Epithelial cell of proximal tubule (primary cell): Measurements from ENCODE around the gene KSR1. TPM values are rescaled to one million over a fixed set of nuclear protein-coding genes. Genes with fewer than 3 reads are reported as not detected.
"Not testable (repeated sequence)": the region's sequence is repeated elsewhere in the genome, so short reads cannot be mapped to it uniquely, and the experiment has no call there.

Source experiments
- DNase-seq: peaks from one replicate; pipeline ENCODE4 v3.0.0-alpha.2; 2011; ENCODE audit warnings: low read depth
- H3K4me3 ChIP-seq: 2 replicates; pipeline ENCODE4 v1.5.1; 2011; ENCODE audit warnings: low read depth, mild to moderate bottlenecking, low read length
- CTCF ChIP-seq: conservative IDR thresholded peaks from 2 replicates; pipeline ENCODE4 v1.5.1; 2012; ENCODE audit warnings: low read depth, mild to moderate bottlenecking, low read length
- total RNA-seq: library from RNA; depleted of rRNA; stranded (reverse); fragments of >200 nt; gene quantifications from 2 replicates; pipeline ENCODE4 v1.2.3, GENCODE V29; 2015

The KSR1 gene
- total RNA-seq, 1 donor from 2014 or later: 19.9 TPM

DNA sequence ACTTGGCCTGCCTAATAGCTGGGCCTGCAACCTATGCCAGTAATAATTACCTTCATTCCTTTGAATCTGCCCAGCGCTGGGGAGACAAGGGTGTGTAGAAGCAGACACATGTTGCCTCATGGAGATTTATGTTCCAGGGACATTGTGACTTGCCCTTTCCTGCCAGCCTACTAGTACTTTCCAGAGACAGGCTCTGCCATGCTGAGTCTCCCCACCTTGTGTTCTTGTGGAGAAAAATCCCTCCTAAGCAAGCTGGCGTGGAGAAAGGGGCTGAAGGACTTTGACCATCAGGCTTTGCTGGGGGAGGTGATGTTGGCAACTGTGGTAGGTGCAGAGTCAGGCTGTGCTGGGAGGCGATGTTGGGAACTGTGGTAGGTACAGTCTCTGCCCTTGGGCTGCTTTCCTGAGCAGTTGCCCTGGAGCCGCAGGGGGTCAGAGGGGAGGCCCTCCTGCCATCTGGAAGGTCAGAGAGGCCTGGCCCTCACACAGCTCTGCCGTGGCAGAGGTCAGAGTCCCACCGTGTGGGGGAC lies 4.0 kb downstream of the KSR1 start:
- TF ChIP-seq CTCF: no peak
- H3K4me3 ChIP-seq: no peak overlapping the region

DNA sequence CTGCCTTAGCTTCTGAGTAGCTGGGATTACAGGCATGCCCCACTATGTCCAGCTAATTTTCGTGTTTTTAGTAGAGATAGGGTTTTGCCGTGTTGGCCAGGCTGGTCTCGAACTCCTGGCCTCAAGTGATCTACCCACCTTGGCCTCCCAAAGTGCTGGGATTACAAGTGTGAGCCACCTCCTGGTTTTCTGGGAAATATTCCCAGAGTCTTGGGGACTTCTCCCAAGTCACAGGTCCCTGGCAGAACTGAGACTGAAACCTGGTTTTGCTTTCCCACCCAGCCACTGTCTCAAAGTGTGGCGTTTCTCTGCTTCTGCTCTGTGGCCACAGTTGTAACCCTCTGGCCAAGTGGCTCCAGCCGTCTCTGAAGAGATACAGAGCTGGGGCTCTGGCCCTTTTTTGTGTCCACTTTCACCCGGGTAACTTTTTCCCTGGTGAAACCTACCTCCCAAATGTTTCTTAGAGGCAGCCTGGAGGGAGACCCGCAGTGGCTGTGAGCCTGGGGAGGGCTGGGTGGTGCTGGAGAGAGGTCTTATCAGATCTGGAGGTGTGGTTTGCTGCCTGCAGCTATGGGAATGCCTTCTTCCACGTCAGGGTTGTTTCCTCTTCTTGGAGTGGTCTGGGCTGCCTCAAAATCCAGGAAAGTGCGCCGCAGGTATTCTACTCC lies 5.1 kb downstream of the KSR1 start:
- no peak for TF ChIP-seq CTCF
- H3K4me3 ChIP-seq: no peak overlapping the region
- no peak for DNase-seq

More for the DNA sequence above, 4.0 kb downstream of the KSR1 start:
- DNase-seq: no peak

- no peak overlapping the region for H3K4me3 ChIP-seq
- TF ChIP-seq CTCF: no peak
- DNase-seq: no peak
Observed at GRCh38 chr17:27462149-27462548, 5.9 kb downstream of the KSR1 start.

GRCh38 chr17:27462714-27463113 lies 6.5 kb downstream of the KSR1 start:
- no peak for TF ChIP-seq CTCF
- no peak for DNase-seq
- H3K4me3 ChIP-seq: no peak overlapping the region

GRCh38 chr17:27463235-27463677 lies 7.0 kb downstream of the KSR1 start:
- no peak overlapping the region for H3K4me3 ChIP-seq
- peak; percentile 64 for DNase-seq
- TF ChIP-seq CTCF: no peak

DNA sequence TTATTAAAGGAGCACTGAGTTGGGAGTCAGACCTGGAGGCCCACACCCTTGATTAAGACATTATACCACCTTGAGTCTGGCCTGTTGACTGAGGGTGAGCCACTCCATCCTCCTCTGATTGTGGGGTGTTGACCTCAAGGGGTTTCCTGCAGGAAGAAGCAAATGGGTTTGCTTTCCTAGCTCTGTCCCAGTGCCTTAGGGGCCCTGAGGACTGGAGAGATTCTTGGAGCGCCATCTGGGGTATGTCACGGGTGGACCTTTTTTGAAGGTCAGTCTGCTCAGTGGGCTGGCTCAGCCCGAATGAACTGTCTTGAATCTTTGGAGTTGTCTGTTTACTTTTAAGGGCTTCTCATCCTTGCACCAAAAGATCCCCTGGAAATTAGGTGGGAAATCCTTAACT lies 7.8 kb downstream of the KSR1 start:
- DNase-seq, H3K4me3 ChIP-seq: not testable (repeated sequence)

DNA sequence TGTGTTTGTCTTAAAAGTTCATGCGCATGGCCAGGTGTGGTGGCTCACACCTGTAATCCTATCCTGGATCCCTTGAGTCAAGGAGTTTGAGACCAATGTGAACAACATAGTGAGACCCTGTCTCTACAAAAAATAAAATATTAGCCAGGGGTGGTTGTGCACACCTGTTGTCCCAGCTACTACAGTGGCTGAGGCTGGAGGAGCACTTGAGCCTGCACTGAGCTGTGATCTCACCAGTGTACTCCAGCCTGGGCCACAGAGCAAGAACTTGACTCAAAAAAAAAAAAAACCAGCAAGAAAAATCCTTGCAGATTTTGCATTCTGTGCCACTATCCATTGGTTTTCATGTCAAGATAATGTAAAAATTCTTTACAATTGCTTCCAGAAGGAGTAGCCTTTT lies 8.2 kb downstream of the KSR1 start:
- TF ChIP-seq CTCF: no peak
- no peak for DNase-seq
- no peak overlapping the region for H3K4me3 ChIP-seq

DNA sequence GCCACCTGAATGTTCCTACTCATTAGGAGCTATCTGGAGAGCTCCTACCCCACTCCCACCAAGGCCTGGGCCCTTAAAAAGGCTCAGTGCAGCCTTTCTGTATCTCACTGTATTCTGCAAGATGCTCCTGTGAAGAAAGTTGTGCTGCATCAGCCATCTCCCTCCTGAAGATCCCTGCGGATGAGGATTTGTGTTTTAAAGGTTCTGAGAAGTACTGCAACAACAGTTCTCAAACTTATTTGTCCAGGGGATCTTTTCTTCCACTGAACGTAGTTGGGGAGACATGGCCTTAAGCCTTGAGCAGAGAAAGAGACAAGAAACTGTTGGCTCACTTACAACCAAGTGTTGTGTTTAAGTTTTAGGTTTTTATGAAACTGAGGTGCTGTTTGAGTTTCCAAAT lies 9.6 kb downstream of the KSR1 start:
- not testable (repeated sequence) for H3K4me3 ChIP-seq

More for the DNA sequence above, 9.6 kb downstream of the KSR1 start:
- not testable (repeated sequence) for DNase-seq
